GM10266 (cell line): ENCODE data around the gene PIGQ.

Experiments used
- DNase-seq: peaks from one replicate; pipeline ENCODE4 v3.0.0; 2012; ENCODE audit errors: extremely low spot score
- CTCF ChIP-seq: IDR thresholded peaks from 2 replicates; pipeline ENCODE4 v1.5.1; 2012; ENCODE audit warnings: mild to moderate bottlenecking, low read depth; ENCODE audit not compliant: control insufficient read depth, insufficient read depth; ENCODE audit errors: missing control alignments

The PIGQ gene

DNA sequence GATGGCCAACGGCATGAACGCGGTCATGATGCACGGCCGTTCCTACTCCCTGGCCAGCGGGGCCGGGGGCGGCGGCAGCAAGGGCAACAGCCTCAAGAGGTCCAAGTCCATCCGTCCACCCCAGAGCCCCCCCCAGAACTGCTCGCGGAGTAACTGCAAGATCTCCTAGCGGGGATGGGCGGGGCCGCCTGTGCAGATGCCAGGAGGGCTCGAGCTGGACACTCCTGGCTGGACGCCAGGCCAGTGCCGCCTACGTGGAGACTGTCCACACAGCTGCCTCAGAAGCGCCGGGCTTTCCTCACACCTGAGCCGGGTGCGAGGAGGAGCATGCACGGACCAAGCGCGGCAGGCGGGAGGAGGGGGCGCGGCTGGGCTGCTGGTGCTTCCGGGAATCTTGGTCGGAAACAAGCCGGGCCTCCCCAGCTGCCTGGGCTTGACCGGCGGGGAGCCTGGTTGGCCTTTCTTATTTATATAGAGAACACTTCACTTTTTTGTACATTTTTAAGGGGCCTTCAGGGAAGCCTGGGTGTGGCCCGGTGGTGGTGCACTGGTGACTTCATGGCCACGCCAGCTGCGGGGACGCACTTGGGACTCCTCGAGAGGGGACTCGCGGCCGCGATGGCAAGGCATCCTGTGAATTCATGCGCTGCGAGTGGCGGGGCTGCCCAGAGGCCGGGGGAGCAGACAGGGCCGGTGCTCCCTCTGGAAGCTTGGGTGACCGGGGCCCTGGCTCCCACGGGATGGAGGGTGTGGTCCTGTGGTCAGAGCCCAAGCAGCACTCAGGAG lies 57.9 kb downstream of the PIGQ start:
- no peak for DNase-seq
- no peak for TF ChIP-seq CTCF

DNA sequence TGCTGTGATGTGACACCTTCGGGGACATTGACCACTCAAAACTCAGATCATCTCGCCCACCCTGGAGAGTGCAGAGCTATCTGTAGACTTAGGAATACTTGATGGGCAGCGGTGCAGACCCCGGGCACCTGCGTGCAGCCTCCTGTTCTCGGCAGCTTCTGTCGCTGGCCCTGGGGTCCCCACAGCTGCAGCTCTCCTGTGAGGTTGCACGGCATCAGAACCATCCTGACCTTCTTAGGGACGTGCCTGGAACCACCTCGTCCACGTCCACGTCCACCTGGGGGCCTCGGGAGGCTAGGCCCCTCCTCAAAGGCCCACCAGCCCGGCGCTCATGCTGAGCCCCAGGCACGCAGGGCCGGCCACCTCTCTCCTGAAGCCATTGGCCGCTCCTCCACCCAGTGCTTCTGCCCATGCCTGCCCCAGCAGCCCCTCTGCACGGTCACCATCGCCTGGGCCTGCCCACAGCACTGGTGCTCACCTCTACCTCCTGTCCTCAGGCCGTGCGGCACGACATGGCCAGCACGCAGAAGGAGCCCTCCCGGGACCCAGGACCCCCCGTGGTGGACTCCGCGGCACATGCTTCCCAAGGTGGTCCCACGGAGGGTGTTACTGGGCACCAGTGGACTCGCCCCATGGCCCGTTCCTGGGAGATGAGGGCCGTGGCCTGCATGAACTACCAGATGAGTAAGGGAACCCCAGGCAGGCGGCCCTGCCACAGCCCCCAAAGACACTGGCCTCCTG lies 58.7 kb downstream of the PIGQ start:
- TF ChIP-seq CTCF, result no peak
- DNase-seq, result no peak

GRCh38 chr16:629185-629832 lies 59.5 kb downstream of the PIGQ start:
- no peak for DNase-seq
- TF ChIP-seq CTCF, result no peak

DNA sequence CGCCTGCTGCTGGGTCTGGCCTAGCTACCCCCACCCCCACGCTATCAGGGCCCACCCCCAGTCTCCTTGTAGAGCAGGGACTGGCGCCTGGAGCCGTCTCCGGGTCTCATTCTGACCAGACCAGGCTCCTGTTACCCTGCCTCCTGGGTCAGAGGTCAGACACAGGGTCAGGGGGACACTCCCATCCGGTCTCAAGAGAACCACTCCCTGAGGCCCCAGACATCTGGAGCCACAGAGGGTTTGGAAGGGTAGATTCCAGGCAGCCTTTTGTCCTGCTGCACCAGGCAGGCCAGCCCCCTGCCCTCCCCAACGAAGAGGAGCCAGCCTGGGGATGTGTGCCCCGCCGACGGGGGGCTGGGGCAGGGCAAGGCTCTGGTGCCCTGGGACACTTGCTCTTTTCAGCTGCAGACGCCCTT lies 60.1 kb downstream of the PIGQ start:
- no peak for DNase-seq
- no peak for TF ChIP-seq CTCF

GRCh38 chr16:630249-630814 lies 60.6 kb downstream of the PIGQ start:
- DNase-seq, result no peak
- no peak for TF ChIP-seq CTCF

GRCh38 chr16:630815-631405 lies 61.1 kb downstream of the PIGQ start, which contains the start of gene WFIKKN1:
Gene WFIKKN1 (plus strand): TSS chr16:630985. CDS start chr16:631254, 269 bp downstream.
- TF ChIP-seq CTCF, result no peak
- DNase-seq, result no peak
